Measurements from ENCODE around the gene ARVCF. TPM values are rescaled to one million over a fixed set of nuclear protein-coding genes. Genes with fewer than 3 reads are reported as not detected.

ARVCF gene
- total and polyA plus RNA-seq, 9 of the 15 experiments (the other 6 are each of a cell fraction or from before 2014, with no cell fraction given), result 0.03 to 97.4 (median 15.6) TPM

DNA sequence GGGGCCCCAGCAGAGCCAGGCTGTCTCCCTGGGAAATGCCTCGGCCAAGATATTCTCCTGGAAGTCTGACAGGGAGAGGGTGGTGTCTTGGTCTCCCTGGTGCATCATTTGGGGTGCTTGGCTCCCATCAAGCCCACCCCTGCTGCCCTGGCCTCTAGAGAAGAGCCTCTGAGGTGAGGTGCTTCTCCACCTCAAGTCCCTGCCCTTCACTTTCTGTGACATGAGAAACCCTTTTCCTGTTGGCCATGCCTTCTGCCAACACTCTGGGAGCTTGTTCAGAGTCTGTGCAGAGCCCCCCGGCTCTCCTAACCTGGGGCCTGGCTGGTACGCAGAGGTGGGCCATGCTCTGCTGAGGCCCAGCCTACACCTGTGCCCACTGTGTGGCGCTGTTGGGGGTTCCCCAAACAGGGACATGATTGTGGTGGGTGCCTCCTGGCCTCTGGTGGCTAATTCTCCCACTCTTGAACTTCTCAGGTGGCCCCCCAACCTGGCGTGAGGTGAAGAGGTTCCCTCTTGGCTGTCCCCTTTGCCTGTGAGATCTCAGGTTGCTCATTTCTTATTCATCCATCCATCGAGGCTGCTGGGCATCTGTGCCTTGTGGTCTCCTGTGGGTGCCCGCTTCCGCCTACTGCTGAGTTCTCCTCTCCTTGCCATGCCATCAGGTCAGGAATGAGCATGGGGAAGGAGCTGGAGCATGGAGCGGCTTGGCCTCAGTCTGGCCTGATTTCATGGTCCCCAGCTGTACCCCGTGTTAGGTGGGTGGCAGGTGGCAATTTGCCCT is 44.3 kb upstream of the ARVCF start:
- H3K36me3 ChIP-seq (ENCODE audit: control insufficient read depth, insufficient read depth, low read length), result peaks cover 71% of the 10 kb centered on the region
- ChIA-PET POLR2A (interaction anchor here (0.5 to 5.0 kb wide), 12 partner anchors 9 to 1560 kb away, joined by 3 to 77 read pairs (median 6); partner anchors contain the start of genes RANBP1 and TRMT2A), CTCF (ENCODE audit: low intra/inter-chr PET ratio) (no interaction called here)
- peaks cover 28 to 85% of the 10 kb centered on the region in 2 experiments for H3K4me1 ChIP-seq (replicated peaks in 1 of 2; ENCODE audit: control insufficient read depth in 2 of 2, insufficient read depth in 2 of 2, low read length in 2 of 2)
- ATAC-seq (no peak), FAIRE-seq (no peak), DNase-seq (ENCODE audit: extremely low read depth in 1 of 4, low spot score in 3 of 4) (peak in 1 of 4 experiments; percentile 53)
- no peak overlapping the region for H3K4me2 ChIP-seq (ENCODE audit: insufficient read depth, low read length)
- in situ Hi-C loops (cut with MboI), result no loop called here
- H3K9me3 ChIP-seq (replicated peaks; ENCODE audit: control insufficient read depth, insufficient read depth, low read depth, low read length), result no peaks in the 10 kb centered on the region
- peaks cover 28% of the 10 kb centered on the region for H3K9me1 ChIP-seq (ENCODE audit: control insufficient read depth, insufficient read depth, low read length)
- peaks cover 22% of the 10 kb centered on the region; the same call in 1 of the 2 replicates for H4K20me1 ChIP-seq (replicated peaks; ENCODE audit: control insufficient read depth, insufficient read depth, low read length)
- WGBS (ENCODE audit: insufficient coverage, low coverage, missing lambda C conversion rate), result 90% methylated on average over 10 of the region's 10 CpGs
- BruUV-seq (replicated peaks), result no TSS peak
- peak overlapping the region in 1 of 2 experiments; percentile 80; a peak in 2 of 4 replicates for H3K9ac ChIP-seq (ENCODE audit: insufficient read depth in 1 of 2, low read depth in 2 of 2, low read length in 2 of 2)
- H3K27me3 ChIP-seq (ENCODE audit: control insufficient read depth in 2 of 2, insufficient read depth in 2 of 2, low read length in 2 of 2), result no peaks in the 10 kb centered on the region
- no peak overlapping the region for H3K27ac ChIP-seq (ENCODE audit: extremely low read depth, low read depth, low read length)
- H2AFZ ChIP-seq (ENCODE audit: low read depth, low read length), result no peak overlapping the region
- intact Hi-C loops (cut with micrococcal nuclease), result no loop called here
- H3K4me3 ChIP-seq, result no peak overlapping the region
- H3K79me2 ChIP-seq (ENCODE audit: control insufficient read depth, insufficient read depth, low read length), result peaks cover 16% of the 10 kb centered on the region; the same call in 2 of the 3 replicates
- no peak for TF ChIP-seq ADNP (tag; IDR thresholded peaks at IDR 0.05)
- 0 out of 2 replicates have a peak, but pooled peaks have one; percentile 73 for TF ChIP-seq TAF15 (IDR thresholded peaks at IDR 0.05; ENCODE audit: low read depth, low read length)
- TF ChIP-seq KLF10 (CRISPR knock-in tag; IDR thresholded peaks at IDR 0.05), result no peak
- no peak for TF ChIP-seq MCM2 (IDR thresholded peaks at IDR 0.05; ENCODE audit: low read depth)
- TF ChIP-seq, protein P1, sequence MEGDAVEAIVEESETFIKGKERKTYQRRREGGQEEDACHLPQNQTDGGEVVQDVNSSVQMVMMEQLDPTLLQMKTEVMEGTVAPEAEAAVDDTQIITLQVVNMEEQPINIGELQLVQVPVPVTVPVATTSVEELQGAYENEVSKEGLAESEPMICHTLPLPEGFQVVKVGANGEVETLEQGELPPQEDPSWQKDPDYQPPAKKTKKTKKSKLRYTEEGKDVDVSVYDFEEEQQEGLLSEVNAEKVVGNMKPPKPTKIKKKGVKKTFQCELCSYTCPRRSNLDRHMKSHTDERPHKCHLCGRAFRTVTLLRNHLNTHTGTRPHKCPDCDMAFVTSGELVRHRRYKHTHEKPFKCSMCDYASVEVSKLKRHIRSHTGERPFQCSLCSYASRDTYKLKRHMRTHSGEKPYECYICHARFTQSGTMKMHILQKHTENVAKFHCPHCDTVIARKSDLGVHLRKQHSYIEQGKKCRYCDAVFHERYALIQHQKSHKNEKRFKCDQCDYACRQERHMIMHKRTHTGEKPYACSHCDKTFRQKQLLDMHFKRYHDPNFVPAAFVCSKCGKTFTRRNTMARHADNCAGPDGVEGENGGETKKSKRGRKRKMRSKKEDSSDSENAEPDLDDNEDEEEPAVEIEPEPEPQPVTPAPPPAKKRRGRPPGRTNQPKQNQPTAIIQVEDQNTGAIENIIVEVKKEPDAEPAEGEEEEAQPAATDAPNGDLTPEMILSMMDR (IDR thresholded peaks at IDR 0.05 in 2 of 3, conservative IDR thresholded peaks at IDR 0.05 in 1 of 3; ENCODE audit: insufficient read depth in 2 of 3, low read depth in 1 of 3, low read length in 3 of 3), result peak; percentile 49 to 79 (median 64)
- TF ChIP-seq, protein P2, sequence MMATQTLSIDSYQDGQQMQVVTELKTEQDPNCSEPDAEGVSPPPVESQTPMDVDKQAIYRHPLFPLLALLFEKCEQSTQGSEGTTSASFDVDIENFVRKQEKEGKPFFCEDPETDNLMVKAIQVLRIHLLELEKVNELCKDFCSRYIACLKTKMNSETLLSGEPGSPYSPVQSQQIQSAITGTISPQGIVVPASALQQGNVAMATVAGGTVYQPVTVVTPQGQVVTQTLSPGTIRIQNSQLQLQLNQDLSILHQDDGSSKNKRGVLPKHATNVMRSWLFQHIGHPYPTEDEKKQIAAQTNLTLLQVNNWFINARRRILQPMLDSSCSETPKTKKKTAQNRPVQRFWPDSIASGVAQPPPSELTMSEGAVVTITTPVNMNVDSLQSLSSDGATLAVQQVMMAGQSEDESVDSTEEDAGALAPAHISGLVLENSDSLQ (IDR thresholded peaks at IDR 0.05), result no peak
- TF ChIP-seq ZNF408 (CRISPR knock-in tag; IDR thresholded peaks at IDR 0.05; ENCODE audit: low read depth), result no peak
- no peak for TF ChIP-seq CBX8 (IDR thresholded peaks at IDR 0.05; ENCODE audit: borderline replicate concordance, extremely low read depth, low read depth, low read length, poor library complexity, severe bottlenecking)
- no peak for TF ChIP-seq SMARCB1 (IDR thresholded peaks at IDR 0.05; ENCODE audit: insufficient read length, low read depth)
- TF ChIP-seq ZNF140 (CRISPR knock-in tag; IDR thresholded peaks at IDR 0.05), result no peak
- TF ChIP-seq CBFB (CRISPR knock-in tag; IDR thresholded peaks at IDR 0.05), result no peak
- no peak for TF ChIP-seq ETV1 (tag; conservative IDR thresholded peaks at IDR 0.05; ENCODE audit: low read depth)
- TF ChIP-seq NONO (IDR thresholded peaks at IDR 0.05; ENCODE audit: low read depth in 2 of 2, low read length in 1 of 2), result no peak
- TF ChIP-seq, protein P3, sequence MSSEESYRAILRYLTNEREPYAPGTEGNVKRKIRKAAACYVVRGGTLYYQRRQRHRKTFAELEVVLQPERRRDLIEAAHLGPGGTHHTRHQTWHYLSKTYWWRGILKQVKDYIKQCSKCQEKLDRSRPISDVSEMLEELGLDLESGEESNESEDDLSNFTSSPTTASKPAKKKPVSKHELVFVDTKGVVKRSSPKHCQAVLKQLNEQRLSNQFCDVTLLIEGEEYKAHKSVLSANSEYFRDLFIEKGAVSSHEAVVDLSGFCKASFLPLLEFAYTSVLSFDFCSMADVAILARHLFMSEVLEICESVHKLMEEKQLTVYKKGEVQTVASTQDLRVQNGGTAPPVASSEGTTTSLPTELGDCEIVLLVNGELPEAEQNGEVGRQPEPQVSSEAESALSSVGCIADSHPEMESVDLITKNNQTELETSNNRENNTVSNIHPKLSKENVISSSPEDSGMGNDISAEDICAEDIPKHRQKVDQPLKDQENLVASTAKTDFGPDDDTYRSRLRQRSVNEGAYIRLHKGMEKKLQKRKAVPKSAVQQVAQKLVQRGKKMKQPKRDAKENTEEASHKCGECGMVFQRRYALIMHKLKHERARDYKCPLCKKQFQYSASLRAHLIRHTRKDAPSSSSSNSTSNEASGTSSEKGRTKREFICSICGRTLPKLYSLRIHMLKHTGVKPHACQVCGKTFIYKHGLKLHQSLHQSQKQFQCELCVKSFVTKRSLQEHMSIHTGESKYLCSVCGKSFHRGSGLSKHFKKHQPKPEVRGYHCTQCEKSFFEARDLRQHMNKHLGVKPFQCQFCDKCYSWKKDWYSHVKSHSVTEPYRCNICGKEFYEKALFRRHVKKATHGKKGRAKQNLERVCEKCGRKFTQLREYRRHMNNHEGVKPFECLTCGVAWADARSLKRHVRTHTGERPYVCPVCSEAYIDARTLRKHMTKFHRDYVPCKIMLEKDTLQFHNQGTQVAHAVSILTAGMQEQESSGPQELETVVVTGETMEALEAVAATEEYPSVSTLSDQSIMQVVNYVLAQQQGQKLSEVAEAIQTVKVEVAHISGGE (CRISPR knock-in tag; IDR thresholded peaks at IDR 0.05), result no peak

Measured in K562 (cell line).